ENCODE measurements around the gene TBX2. TPM values are rescaled to one million over a fixed set of nuclear protein-coding genes. Genes with fewer than 3 reads are reported as not detected.

The TBX2 gene
- total and polyA plus RNA-seq, 2 of the 13 experiments (the other 11 are each of a cell fraction or from before 2014, with no cell fraction given): 2.8 to 15.3 TPM

GRCh38 chr17:61378658-61379456, 20.8 kb upstream of the TBX2 start (continued):
- TF ChIP-seq MTERF4 (CRISPR knock-in tag; IDR thresholded peaks at IDR 0.05) (peak; percentile 80; the same call in 1 of the 2 replicates), HNRNPK (IDR thresholded peaks at IDR 0.05; ENCODE audit: low read depth, low read length, poor library complexity, severe bottlenecking) (no peak), JUNB (CRISPR knock-in tag; IDR thresholded peaks at IDR 0.05; ENCODE audit: borderline replicate concordance) (no peak), IKZF4 (CRISPR knock-in tag; IDR thresholded peaks at IDR 0.05; ENCODE audit: borderline replicate concordance, low read depth, not compliant biosample characterization) (no peak), MEIS2 (CRISPR knock-in tag; IDR thresholded peaks at IDR 0.05) (no peak), TCF12 (IDR thresholded peaks at IDR 0.05) (no peak), TCF12 (CRISPR knock-in tag; IDR thresholded peaks at IDR 0.05) (no peak), ZNF577 (CRISPR knock-in tag; IDR thresholded peaks at IDR 0.05; ENCODE audit: borderline replicate concordance, low read depth) (no peak), SIN3A (IDR thresholded peaks at IDR 0.05; ENCODE audit: borderline replicate concordance, low read depth, low read length) (no peak), MEIS1 (CRISPR knock-in tag; IDR thresholded peaks at IDR 0.05; ENCODE audit: borderline replicate concordance) (no peak), ZNF274 (CRISPR knock-in tag; IDR thresholded peaks at IDR 0.05) (no peak), RNF219 (CRISPR knock-in tag; IDR thresholded peaks at IDR 0.05) (no peak), THAP11 (CRISPR knock-in tag; IDR thresholded peaks at IDR 0.05) (no peak), RBM39 (IDR thresholded peaks at IDR 0.05; ENCODE audit: low read depth, low read length, poor library complexity, severe bottlenecking) (no peak), STAT5B (CRISPR knock-in tag; IDR thresholded peaks at IDR 0.05) (no peak), ZBTB42 (CRISPR knock-in tag; IDR thresholded peaks at IDR 0.05) (no peak), SP140L (CRISPR knock-in tag; IDR thresholded peaks at IDR 0.05; ENCODE audit: borderline replicate concordance) (no peak), KLF12 (CRISPR knock-in tag; IDR thresholded peaks at IDR 0.05; ENCODE audit: borderline replicate concordance) (no peak), TFDP2 (CRISPR knock-in tag; IDR thresholded peaks at IDR 0.05) (no peak), ZNF230 (CRISPR knock-in tag; IDR thresholded peaks at IDR 0.05) (no peak), ZNF383 (CRISPR knock-in tag; IDR thresholded peaks at IDR 0.05; ENCODE audit: borderline replicate concordance) (no peak), ZNF18 (CRISPR knock-in tag; IDR thresholded peaks at IDR 0.05; ENCODE audit: insufficient replicate concordance) (no peak), SPEN (CRISPR knock-in tag; IDR thresholded peaks at IDR 0.05; ENCODE audit: low read depth) (peak; percentile 19; the same call in 1 of the 2 replicates), PHF21A (CRISPR knock-in tag; IDR thresholded peaks at IDR 0.05) (0 out of 2 replicates have a peak, but pooled peaks have one; percentile 20)
